ENCODE measurements around the gene HMG20A. TPM values are rescaled to one million over a fixed set of nuclear protein-coding genes. Genes with fewer than 3 reads are reported as not detected.

HMG20A gene
- total RNA-seq, 3 donors from 2014 or later (not counting 1 experiment from before 2014, with no cell fraction given) = 48.4 to 71.0 (median 53.9) TPM

DNA sequence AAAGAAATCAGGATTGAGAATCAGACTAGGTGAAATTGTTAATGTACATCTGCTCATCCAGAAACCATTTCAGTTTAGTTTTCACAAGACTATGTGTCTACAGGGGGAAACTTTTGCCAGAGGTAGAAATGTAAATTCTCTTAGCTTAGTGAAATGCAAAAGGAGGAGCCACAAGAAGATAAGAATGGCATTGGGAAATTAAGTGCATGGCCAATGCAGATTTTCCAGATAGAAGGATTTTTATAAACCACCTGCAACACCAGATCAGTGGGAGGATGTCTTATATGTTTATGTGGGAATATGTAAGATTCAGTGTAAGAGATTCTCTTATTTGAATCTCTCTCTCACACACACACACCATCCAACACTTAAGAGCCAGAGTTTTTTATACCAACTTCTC lies 67.2 kb downstream of the HMG20A start:
- Histone ChIP-seq H3K4me1 (ENCODE audit: control insufficient read depth, insufficient read depth, low read length) (no peaks in the 10 kb centered on the region), H3K27ac (ENCODE audit: low read length) (no peak overlapping the region), H3K9me3 (ENCODE audit: control insufficient read depth, insufficient read depth, low read length) (no peaks in the 10 kb centered on the region), H3K36me3 (ENCODE audit: control insufficient read depth, insufficient read depth, low read length) (peaks cover 25% of the 10 kb centered on the region), H3K27me3 (ENCODE audit: control insufficient read depth, insufficient read depth, low read length) (no peaks in the 10 kb centered on the region), H3K4me3 (ENCODE audit: low read length) (no peak overlapping the region)
- Mint-ChIP-seq H3K36me3 (peaks cover 4% of the 10 kb centered on the region), H3K4me3 (no peak overlapping the region), H3K4me1 (peaks cover 10 to 12% of the 10 kb centered on the region in 2 donors), H3K27ac (no peak overlapping the region), H3K9me3 (no peaks in the 10 kb centered on the region), H3K27me3 (ENCODE audit: low read depth in 2 of 2) (no peaks in the 10 kb centered on the region)
- TF ChIP-seq, protein P1, sequence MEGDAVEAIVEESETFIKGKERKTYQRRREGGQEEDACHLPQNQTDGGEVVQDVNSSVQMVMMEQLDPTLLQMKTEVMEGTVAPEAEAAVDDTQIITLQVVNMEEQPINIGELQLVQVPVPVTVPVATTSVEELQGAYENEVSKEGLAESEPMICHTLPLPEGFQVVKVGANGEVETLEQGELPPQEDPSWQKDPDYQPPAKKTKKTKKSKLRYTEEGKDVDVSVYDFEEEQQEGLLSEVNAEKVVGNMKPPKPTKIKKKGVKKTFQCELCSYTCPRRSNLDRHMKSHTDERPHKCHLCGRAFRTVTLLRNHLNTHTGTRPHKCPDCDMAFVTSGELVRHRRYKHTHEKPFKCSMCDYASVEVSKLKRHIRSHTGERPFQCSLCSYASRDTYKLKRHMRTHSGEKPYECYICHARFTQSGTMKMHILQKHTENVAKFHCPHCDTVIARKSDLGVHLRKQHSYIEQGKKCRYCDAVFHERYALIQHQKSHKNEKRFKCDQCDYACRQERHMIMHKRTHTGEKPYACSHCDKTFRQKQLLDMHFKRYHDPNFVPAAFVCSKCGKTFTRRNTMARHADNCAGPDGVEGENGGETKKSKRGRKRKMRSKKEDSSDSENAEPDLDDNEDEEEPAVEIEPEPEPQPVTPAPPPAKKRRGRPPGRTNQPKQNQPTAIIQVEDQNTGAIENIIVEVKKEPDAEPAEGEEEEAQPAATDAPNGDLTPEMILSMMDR (IDR thresholded peaks at IDR 0.05) = no peak
- intact Hi-C loops (cut with micrococcal nuclease) = no loop called here
- DNase-seq (no peak), ATAC-seq (no peak)

GRCh38 chr15:77489647-77490046 lies 69.0 kb downstream of the HMG20A start:
- Mint-ChIP-seq H3K9me3 (no peaks in the 10 kb centered on the region), H3K27ac (no peak overlapping the region), H3K36me3 (peaks cover 4% of the 10 kb centered on the region), H3K27me3 (ENCODE audit: low read depth in 2 of 2) (no peaks in the 10 kb centered on the region), H3K4me3 (no peak overlapping the region), H3K4me1 (peaks cover 20 to 25% of the 10 kb centered on the region in 2 donors)
- H3K27me3 ChIP-seq (ENCODE audit: control insufficient read depth, insufficient read depth, low read length) = no peaks in the 10 kb centered on the region
- H3K4me1 ChIP-seq (ENCODE audit: control insufficient read depth, insufficient read depth, low read length) = peaks cover 9% of the 10 kb centered on the region
- intact Hi-C loops (cut with micrococcal nuclease) = no loop called here
- ATAC-seq (no peak), DNase-seq (no peak)
- WGBS (ENCODE audit: insufficient coverage) = 97% methylated on average over 5 of the region's 5 CpGs
- H3K27ac ChIP-seq (ENCODE audit: low read length) = no peak overlapping the region
- no peak overlapping the region for H3K4me3 ChIP-seq (ENCODE audit: low read length)
- H3K9me3 ChIP-seq (ENCODE audit: control insufficient read depth, insufficient read depth, low read length) = no peaks in the 10 kb centered on the region
- TF ChIP-seq, protein P1 (IDR thresholded peaks at IDR 0.05) = no peak
- H3K36me3 ChIP-seq (ENCODE audit: control insufficient read depth, insufficient read depth, low read length) = peaks cover 12% of the 10 kb centered on the region

GRCh38 chr15:77493324-77493907 lies 72.7 kb downstream of the HMG20A start:
- ATAC-seq = peak in 2 of 3 donors; percentile 41 to 46
- Mint-ChIP-seq H3K27me3 (ENCODE audit: low read depth in 2 of 2) (no peaks in the 10 kb centered on the region), H3K9me3 (no peaks in the 10 kb centered on the region)

More at GRCh38 chr15:77493324-77493907, 72.7 kb downstream of the HMG20A start:
- no peaks in the 10 kb centered on the region for H3K27me3 ChIP-seq (ENCODE audit: control insufficient read depth, insufficient read depth, low read length)
- no peaks in the 10 kb centered on the region for H3K9me3 ChIP-seq (ENCODE audit: control insufficient read depth, insufficient read depth, low read length)
- H3K36me3 ChIP-seq (ENCODE audit: control insufficient read depth, insufficient read depth, low read length) = no peaks in the 10 kb centered on the region
- peaks cover 17% of the 10 kb centered on the region for H3K4me1 ChIP-seq (ENCODE audit: control insufficient read depth, insufficient read depth, low read length)
- intact Hi-C loops (cut with micrococcal nuclease) = no loop called here
- H3K36me3 Mint-ChIP-seq = no peaks in the 10 kb centered on the region
- H3K4me3 ChIP-seq (ENCODE audit: low read length) = no peak overlapping the region
- TF ChIP-seq, protein P1 (IDR thresholded peaks at IDR 0.05) = no peak
- peak in 1 of 2 donors; percentile 14 for DNase-seq
- WGBS (ENCODE audit: insufficient coverage) = 49% methylated on average over 3 of the region's 3 CpGs
- peaks cover 10 to 17% of the 10 kb centered on the region in 2 donors for H3K4me1 Mint-ChIP-seq
- no peak overlapping the region for H3K4me3 Mint-ChIP-seq
- H3K27ac ChIP-seq (ENCODE audit: low read length) = no peak overlapping the region
- peak overlapping the region in 1 of 2 donors; percentile 59 for H3K27ac Mint-ChIP-seq

Measured in natural killer cell (primary cell).